ENCODE results near the gene PRG3.

GRCh38 chr11:57343825-57344224 lies 37.1 kb downstream of the PRG3 start:
- TF ChIP-seq, protein P1, sequence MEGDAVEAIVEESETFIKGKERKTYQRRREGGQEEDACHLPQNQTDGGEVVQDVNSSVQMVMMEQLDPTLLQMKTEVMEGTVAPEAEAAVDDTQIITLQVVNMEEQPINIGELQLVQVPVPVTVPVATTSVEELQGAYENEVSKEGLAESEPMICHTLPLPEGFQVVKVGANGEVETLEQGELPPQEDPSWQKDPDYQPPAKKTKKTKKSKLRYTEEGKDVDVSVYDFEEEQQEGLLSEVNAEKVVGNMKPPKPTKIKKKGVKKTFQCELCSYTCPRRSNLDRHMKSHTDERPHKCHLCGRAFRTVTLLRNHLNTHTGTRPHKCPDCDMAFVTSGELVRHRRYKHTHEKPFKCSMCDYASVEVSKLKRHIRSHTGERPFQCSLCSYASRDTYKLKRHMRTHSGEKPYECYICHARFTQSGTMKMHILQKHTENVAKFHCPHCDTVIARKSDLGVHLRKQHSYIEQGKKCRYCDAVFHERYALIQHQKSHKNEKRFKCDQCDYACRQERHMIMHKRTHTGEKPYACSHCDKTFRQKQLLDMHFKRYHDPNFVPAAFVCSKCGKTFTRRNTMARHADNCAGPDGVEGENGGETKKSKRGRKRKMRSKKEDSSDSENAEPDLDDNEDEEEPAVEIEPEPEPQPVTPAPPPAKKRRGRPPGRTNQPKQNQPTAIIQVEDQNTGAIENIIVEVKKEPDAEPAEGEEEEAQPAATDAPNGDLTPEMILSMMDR (IDR thresholded peaks at IDR 0.05): no peak
- TF ChIP-seq, protein P2, sequence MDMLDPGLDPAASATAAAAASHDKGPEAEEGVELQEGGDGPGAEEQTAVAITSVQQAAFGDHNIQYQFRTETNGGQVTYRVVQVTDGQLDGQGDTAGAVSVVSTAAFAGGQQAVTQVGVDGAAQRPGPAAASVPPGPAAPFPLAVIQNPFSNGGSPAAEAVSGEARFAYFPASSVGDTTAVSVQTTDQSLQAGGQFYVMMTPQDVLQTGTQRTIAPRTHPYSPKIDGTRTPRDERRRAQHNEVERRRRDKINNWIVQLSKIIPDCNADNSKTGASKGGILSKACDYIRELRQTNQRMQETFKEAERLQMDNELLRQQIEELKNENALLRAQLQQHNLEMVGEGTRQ (CRISPR knock-in tag; IDR thresholded peaks at IDR 0.05): no peak
- TF ChIP-seq SMAD4 (CRISPR knock-in tag; IDR thresholded peaks at IDR 0.05) (no peak), ZNF138 (CRISPR knock-in tag; conservative IDR thresholded peaks at IDR 0.05) (no peak)

All from WTC11 (cell line).